Astrocyte of the cerebellum (primary cell): Measurements from ENCODE around the gene SEZ6L.

Experiments
- DNase-seq: peaks from one replicate; pipeline ENCODE4 v3.0.0-alpha.2; 2011; ENCODE audit warnings: low read depth
- H3K4me3 ChIP-seq: 2 replicates; pipeline ENCODE4 v1.5.1; 2011; ENCODE audit warnings: mild to moderate bottlenecking, low read depth, low read length, moderate library complexity
- in situ Hi-C: cut with HindIII; loops from 2 replicates; pipeline ENCODE4 v1.10.0; 2017; ENCODE audit warnings: low sequenced_read_pairs
- TF ChIP-seq, protein P1 (sequence below): IDR thresholded peaks from 2 replicates; pipeline ENCODE4 v1.5.1; 2012; ENCODE audit warnings: low read length, low read depth, moderate library complexity, mild to moderate bottlenecking; ENCODE audit errors: missing control alignments

SEZ6L gene

DNA sequence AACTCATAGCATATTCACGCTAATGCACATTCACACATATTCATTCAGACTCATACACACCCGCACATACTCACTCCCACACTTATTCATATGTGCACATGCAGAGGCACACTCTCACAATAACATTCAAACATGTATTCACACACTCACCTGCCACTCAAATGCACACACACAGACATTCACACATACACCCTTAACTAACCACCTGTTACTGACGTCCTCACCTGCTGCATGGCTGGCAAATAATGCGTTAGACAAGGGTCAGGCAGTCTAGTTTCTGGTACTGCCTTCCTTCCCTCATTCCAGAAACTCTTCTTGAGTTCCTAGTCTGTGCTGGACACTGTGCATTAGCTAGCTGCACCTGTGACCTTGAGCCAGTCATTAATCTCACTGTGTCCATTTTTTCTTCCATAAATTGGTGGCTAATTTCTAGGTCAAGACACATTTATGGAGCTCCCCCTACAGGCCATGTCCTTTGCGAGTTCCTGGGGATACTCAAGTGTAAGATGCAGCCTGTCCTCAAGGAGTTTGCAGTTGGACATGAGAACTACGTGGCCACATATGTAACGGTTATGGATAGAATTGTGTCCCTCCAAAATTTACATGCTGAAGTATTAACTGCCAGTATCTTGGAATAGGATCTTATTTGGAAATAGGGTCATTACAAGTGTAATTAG lies 34.5 kb upstream of the SEZ6L start:
- DNase-seq: no peak
- no peak overlapping the region for H3K4me3 ChIP-seq
- TF ChIP-seq, protein P1, sequence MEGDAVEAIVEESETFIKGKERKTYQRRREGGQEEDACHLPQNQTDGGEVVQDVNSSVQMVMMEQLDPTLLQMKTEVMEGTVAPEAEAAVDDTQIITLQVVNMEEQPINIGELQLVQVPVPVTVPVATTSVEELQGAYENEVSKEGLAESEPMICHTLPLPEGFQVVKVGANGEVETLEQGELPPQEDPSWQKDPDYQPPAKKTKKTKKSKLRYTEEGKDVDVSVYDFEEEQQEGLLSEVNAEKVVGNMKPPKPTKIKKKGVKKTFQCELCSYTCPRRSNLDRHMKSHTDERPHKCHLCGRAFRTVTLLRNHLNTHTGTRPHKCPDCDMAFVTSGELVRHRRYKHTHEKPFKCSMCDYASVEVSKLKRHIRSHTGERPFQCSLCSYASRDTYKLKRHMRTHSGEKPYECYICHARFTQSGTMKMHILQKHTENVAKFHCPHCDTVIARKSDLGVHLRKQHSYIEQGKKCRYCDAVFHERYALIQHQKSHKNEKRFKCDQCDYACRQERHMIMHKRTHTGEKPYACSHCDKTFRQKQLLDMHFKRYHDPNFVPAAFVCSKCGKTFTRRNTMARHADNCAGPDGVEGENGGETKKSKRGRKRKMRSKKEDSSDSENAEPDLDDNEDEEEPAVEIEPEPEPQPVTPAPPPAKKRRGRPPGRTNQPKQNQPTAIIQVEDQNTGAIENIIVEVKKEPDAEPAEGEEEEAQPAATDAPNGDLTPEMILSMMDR: no peak
- in situ Hi-C loops: no loop called here

DNA sequence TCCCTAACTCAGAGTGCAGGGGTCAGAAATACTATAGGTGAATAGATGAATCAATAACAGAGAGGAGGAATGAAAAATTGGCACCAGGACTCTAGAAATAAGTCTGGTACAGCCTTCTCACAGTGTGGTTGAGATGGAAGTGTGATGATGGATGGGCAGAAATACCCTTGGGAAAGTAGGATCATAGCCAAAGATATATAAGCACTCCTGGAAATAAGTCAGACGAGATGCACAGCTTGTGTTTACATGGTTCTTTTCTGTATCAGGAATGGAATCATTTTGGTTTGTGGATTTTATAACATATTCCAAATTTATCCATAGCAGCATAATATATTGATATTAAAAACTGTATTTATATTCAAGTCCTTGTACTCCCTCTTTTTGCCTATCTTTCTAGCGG lies 33.5 kb upstream of the SEZ6L start:
- H3K4me3 ChIP-seq: no peak overlapping the region
- in situ Hi-C loops: no loop called here

DNA sequence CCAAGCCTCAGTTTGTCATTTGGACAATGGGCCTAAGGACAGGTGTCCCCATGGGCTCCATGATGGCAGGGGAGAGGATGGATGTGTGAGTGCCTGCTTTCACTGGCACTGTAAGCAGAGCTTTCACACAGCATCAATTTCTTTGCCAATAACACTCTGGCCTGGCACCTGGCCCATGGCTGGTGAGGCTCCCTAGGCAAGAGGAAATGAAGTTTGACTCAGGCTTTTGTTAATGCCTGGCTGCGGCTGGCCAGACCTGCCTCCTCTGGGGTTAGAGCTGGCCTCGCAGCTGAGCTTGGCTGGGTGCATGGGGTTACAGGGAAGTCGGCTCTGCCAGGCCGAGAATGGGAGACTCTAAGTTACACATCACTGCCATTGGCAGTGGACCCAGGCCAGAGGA lies 30.0 kb upstream of the SEZ6L start:
- no peak for DNase-seq
- in situ Hi-C loops: no loop called here
- H3K4me3 ChIP-seq: no peak overlapping the region
- TF ChIP-seq, protein P1: no peak

More for the DNA sequence above, 33.5 kb upstream of the SEZ6L start:
- TF ChIP-seq, protein P1: no peak
- no peak for DNase-seq

DNA sequence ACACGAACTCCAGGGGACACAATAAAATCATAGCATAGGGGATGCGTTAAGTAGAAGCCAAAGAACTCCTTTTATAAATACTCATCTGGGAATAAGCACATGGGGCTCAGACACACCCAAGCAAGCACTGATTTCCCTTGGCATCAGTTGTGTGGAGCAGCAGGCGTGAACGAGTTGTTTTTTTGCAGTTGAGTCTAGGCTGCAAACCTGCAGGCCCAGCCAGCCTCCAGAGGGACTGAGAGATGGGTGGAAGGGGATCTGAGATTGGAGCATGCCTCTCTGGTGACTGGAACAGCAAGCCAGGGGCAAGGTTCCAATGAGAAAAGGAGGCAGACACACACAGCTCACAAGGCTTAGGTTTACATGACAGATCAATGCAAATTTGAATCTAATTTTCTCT lies 27.4 kb upstream of the SEZ6L start:
- in situ Hi-C loops: no loop called here
- DNase-seq: no peak
- H3K4me3 ChIP-seq: no peak overlapping the region
- TF ChIP-seq, protein P1: no peak

DNA sequence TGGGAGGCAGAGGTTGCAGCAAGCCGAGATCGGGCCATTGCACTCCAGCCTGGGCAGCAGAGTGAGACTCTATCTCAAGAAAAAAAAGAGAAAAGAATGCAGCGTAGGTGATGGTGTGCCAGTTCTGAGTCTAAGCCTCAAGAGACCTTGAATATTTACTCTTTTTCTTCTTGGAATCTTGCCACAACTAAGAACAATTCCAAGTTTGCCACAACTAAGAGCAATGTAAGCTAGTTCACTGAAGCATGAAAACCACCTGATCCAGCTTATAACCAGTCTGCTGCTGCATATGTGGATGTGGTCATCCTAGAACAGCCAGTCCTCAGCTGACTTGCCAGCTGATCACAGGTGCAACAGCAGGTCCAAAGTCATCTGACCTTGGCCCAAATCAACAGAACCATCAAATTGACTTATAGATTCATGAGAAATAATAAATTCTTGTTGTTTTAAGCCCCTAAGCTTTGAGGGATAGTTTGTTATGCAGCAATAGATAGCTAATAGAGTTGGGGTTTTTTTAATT lies 25.4 kb upstream of the SEZ6L start:
- in situ Hi-C loops: no loop called here
- no peak overlapping the region for H3K4me3 ChIP-seq
- TF ChIP-seq, protein P1: no peak
- DNase-seq: no peak

DNA sequence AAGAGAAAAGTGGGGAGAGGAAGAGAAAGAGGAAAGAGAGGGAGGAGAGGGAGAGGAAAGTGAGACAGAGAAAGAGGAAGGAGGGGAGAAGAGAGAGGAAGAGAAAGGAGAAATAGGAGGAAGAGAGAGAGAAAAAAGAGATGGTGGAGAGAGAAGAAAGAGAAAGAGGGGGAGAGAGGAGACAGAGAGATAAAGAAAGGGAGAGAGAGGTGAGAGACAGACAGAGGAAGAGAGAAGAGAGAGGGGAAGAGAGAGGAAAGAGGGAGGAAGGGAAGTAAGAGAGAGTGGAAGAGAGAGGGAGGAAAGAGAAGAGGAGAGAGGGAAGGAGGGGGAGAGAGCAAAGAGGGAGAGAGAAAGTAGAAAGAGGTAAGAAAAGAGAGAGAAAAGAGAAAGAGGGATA lies 9.4 kb upstream of the SEZ6L start:
- no peak for DNase-seq
- TF ChIP-seq, protein P1: no peak
- H3K4me3 ChIP-seq: no peak overlapping the region
- in situ Hi-C loops: no loop called here
